B cell (primary cell): ENCODE data around the gene LMNTD2. TPM values are rescaled to one million over a fixed set of nuclear protein-coding genes. Genes with fewer than 3 reads are reported as not detected.
A peak's percentile ranks its signal among the peaks of the same experiment; 100 is the strongest.

Experiments
- ATAC-seq: fragments of 200-7000 bp; cut with Tn5 transposase; one replicate; pipeline ENCODE4 v1.10.0; 2021; ENCODE audit warnings: low read depth, mild to moderate bottlenecking, moderate number of reproducible peaks, moderate library complexity
- CTCF ChIA-PET: fragments of 350-600 bp; sonication (Branson Sonifier 250); formaldehyde crosslinking; loops from one replicate; lab custom pipeline; 2021; ENCODE audit warnings: antibody characterized with exemption, inconsistent platforms; lab: Charles Lee
- POLR2A ChIA-PET: fragments of 350-600 bp; sonication (Branson Sonifier 250); formaldehyde crosslinking; loops from one replicate; lab custom pipeline; 2021; ENCODE audit warnings: antibody characterized with exemption; lab: Charles Lee
- DNase-seq: peaks from one replicate; pipeline ENCODE4 v3.0.0; 2013
- H2AFZ ChIP-seq: 2 replicates; pipeline ENCODE4 v1.6.1; 2012; ENCODE audit warnings: mild to moderate bottlenecking, low read depth, low read length; ENCODE audit not compliant: insufficient read depth, poor library complexity, severe bottlenecking
- H3K27ac ChIP-seq, 2 donors: 1 replicate in 1 of 2; 2 replicates in 1 of 2; pipeline ENCODE4 v1.5.1; 2012 to 2013; ENCODE audit warnings: low read length in 2 of 2, mild to moderate bottlenecking in 2 of 2, moderate library complexity in 1 of 2
- H3K27me3 ChIP-seq, 4 experiments: fragments of 200-600 bp in 1 of 4; sonication (generic) in 1 of 4; replicated peaks in 1 of 4; 1 replicate in 2 of 4; 2 replicates in 2 of 4; pipeline versions ENCODE4 v1.6.1 to v1.7.0; 2013 to 2016; ENCODE audit warnings: low read length in 3 of 4, mild to moderate bottlenecking in 2 of 4, mixed read lengths in 1 of 4, moderate library complexity in 1 of 4; ENCODE audit not compliant: insufficient read depth in 4 of 4, control insufficient read depth in 3 of 4; ENCODE audit errors: control extremely low read depth in 1 of 4
- H3K36me3 ChIP-seq, 2 experiments: replicated peaks in 1 of 2; 1 replicate in 1 of 2; 2 replicates in 1 of 2; pipeline versions ENCODE4 v1.6.1 to v1.7.1; 2013; ENCODE audit warnings: low read length in 1 of 2; ENCODE audit not compliant: insufficient read depth in 2 of 2, control insufficient read depth in 1 of 2; ENCODE audit errors: control extremely low read depth in 1 of 2, extremely low read depth in 1 of 2
- H3K4me1 ChIP-seq, 2 donors: fragments of 200-600 bp in 1 of 2; sonication (generic) in 1 of 2; 1 replicate in 1 of 2; 2 replicates in 1 of 2; pipeline versions ENCODE4 v1.5.1 to v1.6.1; 2013 to 2017; ENCODE audit warnings: low read length in 2 of 2; ENCODE audit not compliant: control insufficient read depth in 2 of 2, insufficient read depth in 2 of 2
- H3K4me2 ChIP-seq: replicated peaks from 2 replicates; pipeline ENCODE3; 2012; ENCODE audit warnings: mild to moderate bottlenecking, low read depth, low read length; ENCODE audit not compliant: poor library complexity, severe bottlenecking
- H3K4me3 ChIP-seq, 5 experiments: fragments of 200-600 bp in 1 of 5; sonication (generic) in 1 of 5; 1 replicate in 3 of 5; 2 replicates in 2 of 5; pipeline versions ENCODE4 v1.5.1 to v1.7.0; 2011 to 2016; ENCODE audit warnings: low read length in 4 of 5, mild to moderate bottlenecking in 4 of 5, low read depth in 2 of 5, control low read depth in 1 of 5, moderate library complexity in 1 of 5; ENCODE audit not compliant: insufficient read depth in 1 of 5; ENCODE audit errors: control extremely low read depth in 1 of 5, extremely low read depth in 1 of 5
- H3K79me2 ChIP-seq: fragments of 200-600 bp; sonication (generic); one replicate; pipeline ENCODE4 v1.6.0; 2016; ENCODE audit warnings: low read length; ENCODE audit not compliant: control insufficient read depth, insufficient read depth
- H3K9ac ChIP-seq: fragments of 200-600 bp; sonication (generic); 2 replicates; pipeline ENCODE4 v1.6.1; 2017; ENCODE audit warnings: mild to moderate bottlenecking, low read length, moderate library complexity
- H3K9me3 ChIP-seq, 3 donors: one replicate each; pipeline versions ENCODE4 v1.6.1 to v1.7.1; 2013; ENCODE audit warnings: low read length in 2 of 3; ENCODE audit not compliant: control insufficient read depth in 2 of 3, insufficient read depth in 1 of 3; ENCODE audit errors: control extremely low read depth in 1 of 3
- H4K20me1 ChIP-seq: 2 replicates; pipeline ENCODE4 v1.6.0; 2012; ENCODE audit warnings: mild to moderate bottlenecking, low read length; ENCODE audit not compliant: insufficient read depth, control insufficient read depth, poor library complexity, severe bottlenecking
- H3K27ac Mint-ChIP-seq: one replicate; pipeline ENCODE4 v1.8.0; 2021; ENCODE audit warnings: mixed read lengths
- H3K27me3 Mint-ChIP-seq: one replicate; pipeline ENCODE4 v1.8.0; 2021; ENCODE audit warnings: mixed read lengths
- H3K4me1 Mint-ChIP-seq: one replicate; pipeline ENCODE4 v1.8.0; 2021; ENCODE audit warnings: mixed read lengths
- H3K4me3 Mint-ChIP-seq: one replicate; pipeline ENCODE4 v1.8.0; 2021; ENCODE audit warnings: mixed read lengths
- H3K9me3 Mint-ChIP-seq: one replicate; pipeline ENCODE4 v1.8.0; 2022; ENCODE audit warnings: mixed read lengths; ENCODE audit not compliant: insufficient read depth
- EZH2 ChIP-seq: IDR thresholded peaks from 2 replicates; pipeline ENCODE4 v1.6.1; 2012; ENCODE audit warnings: borderline replicate concordance, low read depth, mild to moderate bottlenecking, moderate library complexity, low read length; ENCODE audit not compliant: insufficient read depth, poor library complexity, severe bottlenecking
- WGBS: methylation state at CpG from one replicate; pipeline ENCODE4 v1.1.5; 2013; ENCODE audit warnings: missing lambda C conversion rate; ENCODE audit not compliant: insufficient coverage; 5-methylcytosine and 5-hydroxymethylcytosine counted together
- intact Hi-C: fragments of 100-400 bp; cut with micrococcal nuclease; formaldehyde crosslinking; loops from one replicate; pipeline ENCODE4 v1.10.0; 2022
- polyA plus RNA-seq: library from polyadenylated mRNA; depleted of rRNA; stranded (reverse); fragments of >200 nt; gene quantifications from 2 replicates; pipeline ENCODE4 v1.2.3, GENCODE V29; 2012
- total RNA-seq, 2 donors: library from RNA; stranded (reverse); fragments of 120-200 nt in 1 of 2; gene quantifications; 1 replicate in 1 of 2; 2 replicates in 1 of 2; pipeline versions ENCODE4 v1.2.3 to v1.2.4, GENCODE V29; 2013 to 2022
- TF ChIP-seq, protein P1 (sequence below): fragments of 200-600 bp; IDR thresholded peaks from one replicate; pipeline ENCODE4 v1.8.0; 2022; ENCODE audit warnings: antibody characterized with exemption, mild to moderate bottlenecking

The LMNTD2 gene
- total and polyA plus RNA-seq, 2 donors (not counting 1 experiment from before 2014, with no cell fraction given), result 21.4 to 29.6 TPM

DNA sequence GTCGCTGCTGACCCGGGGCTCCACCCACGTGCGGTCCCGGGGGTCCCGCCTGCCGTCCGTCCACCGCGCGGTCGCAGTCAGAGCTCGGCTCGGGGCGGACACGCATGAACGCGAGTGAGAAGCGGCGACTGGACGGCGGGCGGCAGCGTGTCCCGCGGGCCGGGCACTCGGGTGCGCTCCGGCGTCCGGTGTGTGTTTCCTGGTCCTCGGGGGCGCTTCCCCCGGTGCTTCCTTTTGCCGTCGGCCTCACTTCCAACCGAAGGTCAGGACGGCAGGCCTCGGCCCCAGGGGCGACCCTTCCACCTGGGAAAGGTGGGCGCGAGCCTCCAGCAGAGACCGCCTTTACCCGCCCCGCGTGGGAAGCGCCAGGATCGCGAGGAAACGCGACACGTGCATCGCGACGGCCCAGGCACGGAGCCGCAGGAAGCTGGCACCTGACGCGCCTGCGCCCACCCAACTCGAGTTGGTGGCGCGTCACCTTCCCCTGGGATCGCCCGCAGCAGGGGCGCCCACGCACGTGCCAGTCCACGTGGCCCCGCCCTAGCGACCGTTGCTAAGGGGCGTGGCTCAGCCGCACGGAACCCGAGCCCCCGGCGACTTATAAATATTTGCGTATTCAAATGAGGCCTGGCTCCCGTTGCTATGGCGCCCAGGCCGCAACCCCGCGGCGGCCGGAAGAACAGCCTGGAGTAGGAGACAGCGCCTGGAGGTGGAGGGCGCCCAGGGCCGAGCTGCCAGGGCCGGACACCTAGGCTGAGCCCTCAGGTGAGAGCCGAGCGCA is 23.5 kb downstream of the LMNTD2 start, which contains the start of gene LRRC56:
Gene LRRC56 (plus strand): TSS at position 687 of the 781 bp plus-strand sequence. CDS start 3,158 bp downstream, outside the sequence.
- Mint-ChIP-seq H3K9me3 (no peaks in the 10 kb centered on the region), H3K4me3 (peak within 1 kb of the TSS; percentile 97), H3K4me1 (peaks cover 20% of the 10 kb centered on the region), H3K27me3 (no peaks in the 10 kb centered on the region), H3K27ac (peak within 1 kb of the TSS; percentile 99)
- TF ChIP-seq, protein P1, sequence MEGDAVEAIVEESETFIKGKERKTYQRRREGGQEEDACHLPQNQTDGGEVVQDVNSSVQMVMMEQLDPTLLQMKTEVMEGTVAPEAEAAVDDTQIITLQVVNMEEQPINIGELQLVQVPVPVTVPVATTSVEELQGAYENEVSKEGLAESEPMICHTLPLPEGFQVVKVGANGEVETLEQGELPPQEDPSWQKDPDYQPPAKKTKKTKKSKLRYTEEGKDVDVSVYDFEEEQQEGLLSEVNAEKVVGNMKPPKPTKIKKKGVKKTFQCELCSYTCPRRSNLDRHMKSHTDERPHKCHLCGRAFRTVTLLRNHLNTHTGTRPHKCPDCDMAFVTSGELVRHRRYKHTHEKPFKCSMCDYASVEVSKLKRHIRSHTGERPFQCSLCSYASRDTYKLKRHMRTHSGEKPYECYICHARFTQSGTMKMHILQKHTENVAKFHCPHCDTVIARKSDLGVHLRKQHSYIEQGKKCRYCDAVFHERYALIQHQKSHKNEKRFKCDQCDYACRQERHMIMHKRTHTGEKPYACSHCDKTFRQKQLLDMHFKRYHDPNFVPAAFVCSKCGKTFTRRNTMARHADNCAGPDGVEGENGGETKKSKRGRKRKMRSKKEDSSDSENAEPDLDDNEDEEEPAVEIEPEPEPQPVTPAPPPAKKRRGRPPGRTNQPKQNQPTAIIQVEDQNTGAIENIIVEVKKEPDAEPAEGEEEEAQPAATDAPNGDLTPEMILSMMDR, result no peak
- TF ChIP-seq EZH2, result no peak
- CTCF ChIA-PET, result interaction anchor here (0.7 to 1.8 kb wide), 9 partner anchors 15 to 256 kb away, joined by 3 to 9 read pairs (median 4); no protein-coding TSS in a partner anchor
- Histone ChIP-seq H3K79me2 (peaks cover 47% of the 10 kb centered on the region), H3K4me2 (peak within 1 kb of the TSS; percentile 99), H3K4me3 (peak within 1 kb of the TSS; percentile 68 to 80 (median 72)), H3K27me3 (no peaks in the 10 kb centered on the region), H3K27ac (peak within 1 kb of the TSS; percentile 99), H3K9me3 (no peaks in the 10 kb centered on the region), H3K9ac (peak within 1 kb of the TSS; percentile 86), H2AFZ (peak within 1 kb of the TSS; percentile 79), H3K36me3 (peaks cover 0 to 19% of the 10 kb centered on the region in 2 experiments), H3K4me1 (peaks cover 17 to 35% of the 10 kb centered on the region in 2 donors), H4K20me1 (peaks cover 26% of the 10 kb centered on the region)
- WGBS, result under 1% methylated on average over 93 of the region's 93 CpGs
- POLR2A ChIA-PET, result interaction anchor here (0.7 to 3.0 kb wide), 10 partner anchors 23 to 330 kb away, joined by 3 to 26 read pairs (median 9); partner anchors contain the start of genes BET1L, DEAF1, IRF7 and LMNTD2
- peak; percentile 100 for DNase-seq
- peak; percentile 53 for ATAC-seq
- intact Hi-C loops, result loop anchor here (1.0 to 5.0 kb wide), 10 partner anchors 19 to 770 kb away; partner anchors contain the start of genes BET1L, DEAF1, LMNTD2 and PHRF1
